H1 (cell line): Measurements from ENCODE around the gene MREG.

Source experiments
- CEBPB ChIP-seq: IDR thresholded peaks from 2 replicates; pipeline ENCODE4 v1.6.1; 2012; ENCODE audit warnings: low read depth, low read length
- EZH2 ChIP-seq: fragments of 200-600 bp; sonication (generic); IDR thresholded peaks from 2 replicates; pipeline ENCODE4 v1.7.1; 2012; ENCODE audit warnings: low read depth, mild to moderate bottlenecking, moderate library complexity, low read length, inconsistent platforms; ENCODE audit not compliant: severe bottlenecking
- GABPA ChIP-seq: IDR thresholded peaks from 2 replicates; pipeline ENCODE4 v1.6.1; 2011; ENCODE audit warnings: mild to moderate bottlenecking, low read length, moderate library complexity, borderline replicate concordance; ENCODE audit not compliant: insufficient read depth
- MAFK ChIP-seq: IDR thresholded peaks from 2 replicates; pipeline ENCODE4 v1.6.1; 2012; ENCODE audit warnings: low read depth, mild to moderate bottlenecking, improper control_type of control experiment, low read length
- POLR2A ChIP-seq, 2 experiments: IDR thresholded peaks; 1 replicate in 1 of 2; 2 replicates in 1 of 2; pipeline ENCODE4 v1.6.1; 2011; ENCODE audit warnings: low read depth in 2 of 2, low read length in 2 of 2, mild to moderate bottlenecking in 2 of 2; ENCODE audit errors: control extremely low read depth in 1 of 2
- POLR2AphosphoS5 ChIP-seq: IDR thresholded peaks from 2 replicates; pipeline ENCODE4 v1.6.1; 2011; ENCODE audit warnings: low read depth, low read length
- POU5F1 ChIP-seq: IDR thresholded peaks from 2 replicates; pipeline ENCODE4 v1.6.1; 2011; ENCODE audit warnings: low read depth, mild to moderate bottlenecking, low read length, moderate library complexity
- RNF2 ChIP-seq: fragments of 200-900, 300-1000 bp; sonication (generic); IDR thresholded peaks from 2 replicates; pipeline ENCODE4 v1.7.1; 2016; ENCODE audit warnings: borderline replicate concordance, low read depth, mild to moderate bottlenecking, antibody characterized with exemption, low read length; ENCODE audit not compliant: poor library complexity, severe bottlenecking; ENCODE audit errors: missing control alignments
- SIN3A ChIP-seq, 2 experiments: IDR thresholded peaks in 1 of 2; conservative IDR thresholded peaks in 1 of 2; 2 replicates each; pipeline ENCODE4 v1.6.1; 2011 to 2012; ENCODE audit warnings: low read length in 2 of 2, improper control_type of control experiment in 1 of 2, low read depth in 1 of 2, mild to moderate bottlenecking in 1 of 2
- SIRT6 ChIP-seq: IDR thresholded peaks from one replicate; pipeline ENCODE4 v1.7.1; 2012; ENCODE audit warnings: low read length, inconsistent platforms
- SP1 ChIP-seq: IDR thresholded peaks from 2 replicates; pipeline ENCODE4 v1.6.1; 2011; ENCODE audit warnings: low read depth, low read length
- TF ChIP-seq, protein P1 (sequence below), 3 experiments: IDR thresholded peaks; 1 replicate in 2 of 3; 2 replicates in 1 of 3; pipeline versions ENCODE4 v1.5.1 to v1.6.1; 2011; ENCODE audit warnings: low read length in 3 of 3, mild to moderate bottlenecking in 3 of 3, inconsistent platforms in 2 of 3, low read depth in 1 of 3, moderate library complexity in 1 of 3; ENCODE audit not compliant: insufficient read depth in 1 of 3; ENCODE audit errors: control extremely low read depth in 1 of 3

DNA sequence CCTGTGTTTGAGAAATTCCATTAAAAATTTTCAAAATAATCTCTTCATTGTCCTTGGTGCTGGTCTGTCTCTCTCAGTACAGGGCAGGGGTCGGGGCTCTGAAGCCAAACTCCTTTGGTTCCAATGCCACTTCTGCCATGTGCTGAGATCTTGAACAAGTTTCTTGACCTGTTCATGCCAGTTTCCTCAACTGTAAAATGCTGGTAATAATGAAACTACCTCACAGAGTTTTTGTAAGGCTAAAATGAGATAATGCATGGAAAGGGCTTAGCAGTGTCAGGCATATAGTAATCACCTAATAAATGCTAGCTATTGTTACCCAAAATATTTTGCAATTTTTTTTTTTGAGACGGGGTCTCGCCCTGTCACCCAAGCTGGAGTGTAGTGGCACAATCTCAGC is 16.9 kb upstream of the MREG start:
- TF ChIP-seq POLR2A (IDR thresholded peaks at IDR 0.05; ENCODE audit: control extremely low read depth in 1 of 2, low read depth in 2 of 2, low read length in 2 of 2) (no peak), POLR2AphosphoS5 (no peak), RNF2 (no peak), POU5F1 (no peak), SIRT6 (no peak), CEBPB (no peak), SIN3A (conservative IDR thresholded peaks at IDR 0.05 in 1 of 2, IDR thresholded peaks at IDR 0.05 in 1 of 2; ENCODE audit: low read depth in 1 of 2, low read length in 2 of 2) (no peak), SP1 (no peak), GABPA (no peak), MAFK (no peak), EZH2 (no peak)
- TF ChIP-seq, protein P1, sequence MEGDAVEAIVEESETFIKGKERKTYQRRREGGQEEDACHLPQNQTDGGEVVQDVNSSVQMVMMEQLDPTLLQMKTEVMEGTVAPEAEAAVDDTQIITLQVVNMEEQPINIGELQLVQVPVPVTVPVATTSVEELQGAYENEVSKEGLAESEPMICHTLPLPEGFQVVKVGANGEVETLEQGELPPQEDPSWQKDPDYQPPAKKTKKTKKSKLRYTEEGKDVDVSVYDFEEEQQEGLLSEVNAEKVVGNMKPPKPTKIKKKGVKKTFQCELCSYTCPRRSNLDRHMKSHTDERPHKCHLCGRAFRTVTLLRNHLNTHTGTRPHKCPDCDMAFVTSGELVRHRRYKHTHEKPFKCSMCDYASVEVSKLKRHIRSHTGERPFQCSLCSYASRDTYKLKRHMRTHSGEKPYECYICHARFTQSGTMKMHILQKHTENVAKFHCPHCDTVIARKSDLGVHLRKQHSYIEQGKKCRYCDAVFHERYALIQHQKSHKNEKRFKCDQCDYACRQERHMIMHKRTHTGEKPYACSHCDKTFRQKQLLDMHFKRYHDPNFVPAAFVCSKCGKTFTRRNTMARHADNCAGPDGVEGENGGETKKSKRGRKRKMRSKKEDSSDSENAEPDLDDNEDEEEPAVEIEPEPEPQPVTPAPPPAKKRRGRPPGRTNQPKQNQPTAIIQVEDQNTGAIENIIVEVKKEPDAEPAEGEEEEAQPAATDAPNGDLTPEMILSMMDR (IDR thresholded peaks at IDR 0.05; ENCODE audit: control extremely low read depth in 1 of 3, insufficient read depth in 1 of 3, low read depth in 1 of 3, low read length in 3 of 3): no peak
